Fibroblast of villous mesenchyme (primary cell): ENCODE measurements around the gene EAF1. TPM values are rescaled to one million over a fixed set of nuclear protein-coding genes. Genes with fewer than 3 reads are reported as not detected.
"Not testable (repeated sequence)": the region's sequence is repeated elsewhere in the genome, so short reads cannot be mapped to it uniquely, and the experiment has no call there.

Experiments used
- DNase-seq: peaks from one replicate; pipeline ENCODE4 v3.0.0-alpha.2; 2010; ENCODE audit warnings: low read depth
- H3K4me3 ChIP-seq: 2 replicates; pipeline ENCODE4 v1.5.1; 2011; ENCODE audit warnings: low read depth, mild to moderate bottlenecking, low read length
- small RNA-seq: library from RNA; depleted of rRNA; stranded (forward); fragments of <200 nt; gene quantifications from one replicate; pipeline ENCODE3, GENCODE V24; 2012
- total RNA-seq: library from RNA; depleted of rRNA; stranded (reverse); fragments of >200 nt; gene quantifications from 2 replicates; pipeline ENCODE4 v1.2.3, GENCODE V29; 2012
- TF ChIP-seq, protein P1 (sequence below): IDR thresholded peaks from 2 replicates; pipeline ENCODE4 v1.5.1; 2012; ENCODE audit warnings: low read depth, mild to moderate bottlenecking, low read length; ENCODE audit not compliant: insufficient read depth

The EAF1 gene
- total RNA-seq, 1 donor = 35.8 TPM

DNA sequence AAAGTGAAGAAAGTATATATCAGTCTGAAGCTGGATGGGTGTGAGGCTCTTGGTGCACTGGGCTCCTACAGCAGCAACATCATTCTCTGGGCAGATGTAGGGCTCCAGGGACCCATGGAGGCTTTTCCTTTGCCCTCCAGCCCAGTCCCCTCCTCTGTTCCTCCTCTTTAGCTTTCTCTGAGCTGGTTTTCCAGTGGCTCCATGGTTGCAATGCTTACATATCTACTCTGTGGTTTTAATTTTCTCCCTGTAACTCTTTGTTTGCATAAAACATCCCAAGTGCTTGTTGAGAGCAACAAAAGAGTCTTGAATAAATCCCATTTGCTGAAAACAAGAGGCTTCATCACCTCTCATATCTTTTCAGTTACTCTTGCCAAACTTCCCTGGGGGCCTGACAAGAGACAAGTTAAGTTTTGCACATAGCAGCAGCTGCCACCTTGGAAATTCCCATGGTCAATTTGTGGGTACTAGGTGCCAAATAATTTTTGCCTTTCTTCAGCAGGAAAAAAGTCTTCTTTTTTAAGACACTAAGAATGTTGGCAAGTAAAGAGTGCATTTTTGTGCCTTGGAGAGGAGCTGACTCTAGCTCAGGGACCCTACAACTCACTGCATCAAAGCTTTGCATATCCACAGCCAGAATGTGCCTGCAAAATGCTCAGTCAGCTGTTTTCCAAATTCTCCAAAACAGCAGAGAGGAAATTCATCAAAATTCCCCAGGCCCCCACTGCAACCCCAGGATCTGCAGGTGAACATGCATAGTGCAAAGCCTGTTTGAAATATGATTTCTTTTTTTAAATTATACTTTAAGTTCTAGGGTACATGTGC lies 52.2 kb downstream of the EAF1 start:
- H3K4me3 ChIP-seq = no peak overlapping the region
- TF ChIP-seq, protein P1, sequence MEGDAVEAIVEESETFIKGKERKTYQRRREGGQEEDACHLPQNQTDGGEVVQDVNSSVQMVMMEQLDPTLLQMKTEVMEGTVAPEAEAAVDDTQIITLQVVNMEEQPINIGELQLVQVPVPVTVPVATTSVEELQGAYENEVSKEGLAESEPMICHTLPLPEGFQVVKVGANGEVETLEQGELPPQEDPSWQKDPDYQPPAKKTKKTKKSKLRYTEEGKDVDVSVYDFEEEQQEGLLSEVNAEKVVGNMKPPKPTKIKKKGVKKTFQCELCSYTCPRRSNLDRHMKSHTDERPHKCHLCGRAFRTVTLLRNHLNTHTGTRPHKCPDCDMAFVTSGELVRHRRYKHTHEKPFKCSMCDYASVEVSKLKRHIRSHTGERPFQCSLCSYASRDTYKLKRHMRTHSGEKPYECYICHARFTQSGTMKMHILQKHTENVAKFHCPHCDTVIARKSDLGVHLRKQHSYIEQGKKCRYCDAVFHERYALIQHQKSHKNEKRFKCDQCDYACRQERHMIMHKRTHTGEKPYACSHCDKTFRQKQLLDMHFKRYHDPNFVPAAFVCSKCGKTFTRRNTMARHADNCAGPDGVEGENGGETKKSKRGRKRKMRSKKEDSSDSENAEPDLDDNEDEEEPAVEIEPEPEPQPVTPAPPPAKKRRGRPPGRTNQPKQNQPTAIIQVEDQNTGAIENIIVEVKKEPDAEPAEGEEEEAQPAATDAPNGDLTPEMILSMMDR = no peak
- DNase-seq = no peak

DNA sequence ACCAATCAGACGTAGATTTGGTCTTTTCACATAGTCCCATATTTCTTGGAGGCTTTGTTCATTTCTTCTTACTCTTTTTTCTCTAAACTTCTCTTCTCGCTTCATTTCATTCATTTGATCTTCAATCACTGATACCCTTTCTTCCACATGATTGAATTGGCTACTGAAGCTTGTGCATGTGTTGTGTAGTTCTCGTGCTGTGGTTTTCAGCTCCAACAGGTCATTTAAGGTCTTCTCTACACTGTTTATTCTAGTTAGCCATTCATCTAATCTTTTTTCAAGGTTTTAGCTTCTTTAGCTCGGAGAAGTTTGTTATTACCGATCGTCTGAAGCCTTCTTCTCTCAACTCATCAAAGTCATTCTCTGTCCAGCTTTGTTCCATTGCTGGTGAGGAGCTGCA lies 57.2 kb downstream of the EAF1 start:
- not testable (repeated sequence) for DNase-seq

DNA sequence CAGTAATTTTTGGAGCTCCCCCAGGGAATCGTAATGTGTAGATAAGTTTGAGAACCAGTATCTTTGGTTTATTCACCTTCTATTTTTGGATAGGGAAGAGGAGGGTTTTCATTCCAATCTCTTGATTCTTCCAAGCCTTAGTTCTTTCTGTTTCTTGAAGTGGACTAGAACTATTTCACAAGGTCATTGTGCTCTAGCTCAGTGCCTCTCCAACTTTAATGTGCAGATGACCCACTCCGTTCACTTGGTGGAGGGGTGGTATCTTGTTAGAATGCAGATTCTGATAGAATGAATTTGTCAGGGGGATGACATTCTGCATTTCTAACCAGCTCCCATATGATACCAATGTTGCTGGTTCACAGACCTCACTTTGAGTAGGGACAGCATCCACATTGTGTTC lies 58.6 kb downstream of the EAF1 start:
- no peak overlapping the region for H3K4me3 ChIP-seq
- no peak for DNase-seq

More for the DNA sequence above, 57.2 kb downstream of the EAF1 start:
- H3K4me3 ChIP-seq = not testable (repeated sequence)

DNA sequence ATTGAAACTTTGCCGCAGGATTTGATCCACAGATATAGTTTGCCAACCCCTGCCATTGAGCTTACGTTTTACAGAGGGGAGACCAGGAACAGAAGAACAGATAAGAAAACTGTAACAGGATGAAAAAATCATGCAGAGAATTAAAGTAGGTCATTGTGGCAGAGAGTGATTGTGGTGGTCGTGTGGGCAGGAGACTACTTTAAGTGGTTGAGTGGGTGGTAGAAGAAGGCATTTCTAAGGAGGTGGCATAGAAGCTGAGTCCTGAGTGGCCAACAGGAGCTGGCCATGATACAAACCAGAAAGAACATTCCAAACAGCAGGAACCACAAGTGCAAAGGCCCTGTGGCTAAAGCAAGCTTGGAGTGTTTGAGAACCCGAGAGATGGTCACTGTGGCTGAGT lies 59.6 kb downstream of the EAF1 start:
- TF ChIP-seq, protein P1 = no peak
- no peak for DNase-seq
- no peak overlapping the region for H3K4me3 ChIP-seq

More for the DNA sequence above, 58.6 kb downstream of the EAF1 start:
- TF ChIP-seq, protein P1 = no peak

DNA sequence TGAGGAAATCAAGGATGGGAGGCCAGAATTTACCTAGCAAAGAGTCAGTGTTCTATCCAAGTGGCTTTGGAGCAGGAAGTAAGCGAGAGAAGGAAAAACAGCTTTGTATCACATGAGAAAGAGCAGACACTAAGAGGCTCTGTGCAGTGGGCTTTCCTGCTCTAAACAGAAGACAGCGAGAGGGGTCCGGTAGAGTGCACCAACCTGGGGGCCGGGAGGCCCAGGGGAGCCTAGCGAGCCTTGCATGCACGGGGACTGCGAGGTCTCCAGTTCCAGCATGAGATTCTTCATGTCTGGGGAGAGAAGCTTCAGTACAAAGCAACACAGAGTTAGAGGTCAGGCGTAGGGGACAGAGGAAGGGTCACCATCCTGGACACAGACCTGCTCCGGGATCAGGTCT lies 60.6 kb downstream of the EAF1 start:
- H3K4me3 ChIP-seq = no peak overlapping the region
- TF ChIP-seq, protein P1 = no peak
- DNase-seq = no peak

DNA sequence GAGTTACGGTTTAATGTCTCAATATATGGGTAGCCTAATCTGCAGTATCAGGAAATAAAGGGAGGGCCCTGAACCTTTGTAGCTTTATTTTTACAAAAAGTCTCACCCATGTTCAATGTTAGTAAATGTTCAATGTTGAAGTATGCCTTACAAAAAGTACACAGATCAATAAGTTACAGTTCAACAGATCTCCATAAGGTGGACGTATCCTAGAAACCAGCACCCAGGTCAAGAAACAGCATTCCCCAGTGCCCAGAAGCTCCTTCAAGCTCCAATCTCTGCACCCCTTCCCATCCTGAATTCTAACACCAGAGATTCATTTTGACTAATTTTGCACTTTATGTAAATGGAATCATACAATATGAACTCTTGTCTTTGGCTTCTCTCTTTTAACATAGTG lies 62.8 kb downstream of the EAF1 start:
- H3K4me3 ChIP-seq = no peak overlapping the region
- TF ChIP-seq, protein P1 = no peak
- DNase-seq = no peak

DNA sequence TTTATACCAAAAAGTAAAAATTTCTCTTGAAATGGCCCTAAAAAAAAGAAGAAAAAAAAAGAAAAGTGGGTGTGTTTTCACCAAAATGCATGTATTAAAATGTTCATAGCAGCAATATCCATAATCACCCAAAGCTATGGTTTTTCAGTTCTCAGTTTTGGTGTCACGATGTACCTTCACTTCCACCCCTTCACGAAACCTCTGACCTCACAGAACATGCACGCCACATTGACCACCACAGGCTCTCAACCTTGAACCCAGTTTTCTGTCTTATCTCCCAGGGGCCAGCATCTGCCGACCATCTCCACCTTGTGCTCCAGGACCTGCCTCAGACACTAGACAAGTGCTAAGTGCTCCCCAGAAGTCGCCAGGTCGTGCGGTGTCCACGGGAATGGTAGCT lies 63.7 kb downstream of the EAF1 start:
- no peak for DNase-seq
- TF ChIP-seq, protein P1 = no peak
- H3K4me3 ChIP-seq = no peak overlapping the region

Small RNA genes lying within 50 kb of the gene (small RNA-seq; reads per million reads assigned to genes)
- gene RNU6-1024P = not detected

Other genes with a start within 250 kb of the EAF1 start
- 51.4 and 67.3 TPM in 2 replicates for gene CAPN7, start 221.4 kb upstream of the EAF1 start, total RNA-seq
- 9.1 and 10.3 TPM in 2 replicates for gene SH3BP5, start 95.0 kb upstream of the EAF1 start, total RNA-seq
- 29.3 and 46.2 TPM in 2 replicates for gene METTL6, start 54 bp upstream of the EAF1 start, total RNA-seq
- 0.43 and 0.64 TPM in 2 replicates for gene COLQ, start 94.1 kb downstream of the EAF1 start, total RNA-seq
- 25.8 and 33.7 TPM in 2 replicates for gene HACL1, start 174.0 kb downstream of the EAF1 start, total RNA-seq
- 19.6 and 34.1 TPM in 2 replicates for gene BTD, start 174.1 kb downstream of the EAF1 start, total RNA-seq